HG02870 (cell line): ENCODE measurements around the gene METTL23.

ENCODE experiments used
- ATAC-seq: cut with Tn5 transposase; IDR thresholded peaks from one replicate; pipeline ENCODE4 v1.9.1; 2021; ENCODE audit warnings: mild to moderate bottlenecking, moderate library complexity; ENCODE audit not compliant: unreplicated experiment

METTL23 gene, protein sequence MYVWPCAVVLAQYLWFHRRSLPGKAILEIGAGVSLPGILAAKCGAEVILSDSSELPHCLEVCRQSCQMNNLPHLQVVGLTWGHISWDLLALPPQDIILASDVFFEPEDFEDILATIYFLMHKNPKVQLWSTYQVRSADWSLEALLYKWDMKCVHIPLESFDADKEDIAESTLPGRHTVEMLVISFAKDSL

DNA sequence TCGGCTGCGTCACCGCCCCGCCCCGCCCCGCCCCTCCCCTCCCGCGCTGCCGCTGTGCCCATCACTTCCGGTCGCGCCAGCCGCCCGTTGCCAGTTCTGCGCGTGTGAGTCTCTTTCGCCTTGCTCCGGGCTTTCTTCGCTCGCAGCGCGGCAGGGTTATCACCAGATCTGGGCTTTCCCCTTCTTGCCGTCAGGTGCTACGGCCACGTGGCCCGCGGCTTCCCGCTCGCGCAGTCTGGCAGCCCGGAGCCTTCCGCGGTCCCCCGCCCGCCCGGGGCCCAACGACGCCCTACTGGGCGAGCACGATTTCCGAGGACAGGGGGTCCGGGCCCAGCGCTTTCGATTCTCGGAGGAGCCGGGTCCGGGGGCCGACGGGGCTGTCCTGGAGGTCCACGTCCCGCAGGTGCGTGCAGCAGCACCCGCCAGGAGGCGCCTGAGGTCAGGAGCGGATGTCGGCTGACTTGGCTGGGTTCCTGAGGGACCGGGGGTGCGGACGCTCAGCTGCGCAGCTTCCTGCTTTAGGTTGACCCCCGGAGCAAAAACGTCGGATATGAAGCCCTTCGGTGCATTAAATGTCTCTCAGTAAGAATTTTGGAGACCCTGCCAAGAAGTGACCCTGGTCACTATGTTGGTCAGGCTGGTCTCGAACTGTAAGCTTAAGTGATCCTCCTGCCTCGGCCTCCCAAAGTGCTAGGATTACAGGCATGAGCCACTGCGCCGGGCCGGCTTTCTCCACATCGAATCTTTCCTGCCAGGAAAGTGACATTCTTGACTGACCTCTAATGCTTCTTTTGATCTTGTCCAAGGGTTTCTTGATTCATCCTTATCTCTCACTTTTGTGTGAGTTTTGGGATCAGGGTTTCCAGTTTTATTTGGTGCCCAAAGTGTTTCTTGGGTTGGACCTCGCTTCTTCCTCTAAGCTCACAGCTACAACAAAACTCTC is at the start of gene METTL23:
Gene METTL23 (plus strand): TSS at position 64 of the 943 bp plus-strand sequence. CDS start 2,872 bp downstream, outside the sequence.
- ATAC-seq = peak; percentile 31

DNA sequence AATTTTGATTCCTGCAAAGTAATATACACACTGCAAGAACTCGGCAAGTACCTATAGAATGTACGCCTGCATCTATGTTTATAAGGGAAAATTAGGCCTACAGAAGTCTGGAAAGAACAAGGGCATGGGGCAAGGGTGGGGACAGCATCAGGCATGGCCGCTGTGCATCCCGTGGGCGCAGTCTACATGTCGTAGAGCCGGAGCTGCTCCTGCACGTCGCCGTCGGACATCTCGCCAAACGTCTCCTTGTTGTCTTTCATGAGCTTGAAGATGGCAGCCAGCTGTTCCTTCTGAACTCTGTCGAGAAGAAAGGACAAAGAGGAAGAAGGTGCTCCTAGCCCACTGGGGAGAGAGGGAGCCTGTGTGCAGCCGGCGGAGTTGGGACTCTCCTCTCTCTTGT is 49.2 kb upstream of the METTL23 start:
- ATAC-seq = no peak

DNA sequence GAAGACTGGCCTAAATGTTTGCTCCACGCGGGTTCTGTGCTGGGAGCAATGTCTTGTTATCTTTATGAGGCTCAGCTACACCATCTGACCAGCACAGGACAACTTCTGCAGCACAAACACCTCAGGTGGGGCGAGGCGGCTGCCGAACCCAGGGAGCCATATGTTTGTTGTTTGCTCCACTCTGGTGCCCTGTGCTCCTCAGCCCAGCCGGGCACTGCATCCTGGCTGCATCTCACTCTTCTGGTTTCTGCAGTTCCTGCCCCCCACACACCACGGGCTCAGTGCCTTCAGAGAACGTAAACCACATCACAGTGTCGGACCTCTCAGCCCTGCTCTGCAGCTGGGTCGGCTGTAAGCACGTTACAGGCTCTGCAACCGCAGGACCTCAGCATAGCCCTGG is 48.3 kb upstream of the METTL23 start:
- ATAC-seq = no peak

DNA sequence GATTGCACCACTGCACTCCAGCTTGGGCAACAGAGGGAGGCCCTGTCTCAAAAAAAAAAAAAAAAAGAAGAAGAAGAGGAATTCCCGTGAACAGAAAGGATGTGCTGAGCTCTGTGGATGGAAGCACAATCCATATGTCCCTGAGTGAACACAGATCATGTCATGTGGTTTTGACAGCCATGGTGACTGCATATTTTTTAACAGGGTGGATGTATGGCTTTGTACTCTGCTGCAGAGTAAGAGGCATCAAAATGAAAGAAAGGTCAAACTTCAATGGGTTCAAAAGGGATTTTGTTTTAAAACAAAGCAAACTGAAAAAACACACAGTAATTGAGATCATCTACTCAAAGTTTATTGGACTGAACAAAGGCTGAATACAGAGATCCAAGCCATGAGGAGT is 47.4 kb upstream of the METTL23 start:
- ATAC-seq = no peak

DNA sequence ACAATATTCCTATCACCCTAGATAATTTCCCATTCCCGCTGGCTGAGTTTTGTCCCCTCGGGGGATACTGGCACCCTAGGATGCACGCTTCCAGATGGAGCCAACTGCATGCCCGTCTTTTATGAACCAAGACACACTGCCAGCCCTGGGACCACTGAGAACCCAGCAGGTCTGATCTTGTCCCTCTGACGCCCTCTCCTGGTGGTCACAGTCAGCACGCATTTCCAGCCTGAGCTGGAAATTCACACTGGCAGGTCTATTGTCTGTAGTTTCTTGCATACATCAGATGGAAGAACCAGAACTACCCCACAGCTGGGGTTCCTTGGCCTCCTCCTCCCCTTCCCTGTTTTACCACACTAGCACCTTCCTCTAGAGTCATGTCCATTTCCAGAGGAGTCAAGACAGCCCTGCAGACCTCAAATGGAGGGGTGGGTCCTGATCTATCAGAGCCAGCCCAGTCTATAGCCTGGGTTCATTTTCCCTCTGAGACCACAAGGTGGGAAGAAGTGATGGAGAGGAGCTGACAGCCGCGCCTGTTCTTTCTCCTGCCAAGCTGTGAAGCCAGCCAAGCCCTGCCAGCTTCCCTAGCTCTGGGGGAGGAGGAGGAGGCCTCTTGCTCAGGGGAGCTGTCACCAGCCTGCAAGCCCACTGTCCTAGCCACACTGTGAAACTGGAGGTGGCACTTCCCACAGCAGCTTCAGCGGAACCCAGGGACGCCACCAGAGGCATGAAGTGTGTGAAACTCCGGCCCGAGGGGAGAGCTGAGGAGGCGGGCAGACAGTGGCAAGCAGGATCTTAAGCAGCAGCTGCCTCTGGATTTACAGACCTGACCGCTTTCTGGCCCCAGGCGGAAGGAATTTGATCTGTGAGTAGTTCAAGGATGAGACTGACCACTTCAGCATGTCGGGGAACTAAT is 45.2 kb upstream of the METTL23 start:
- no peak for ATAC-seq

DNA sequence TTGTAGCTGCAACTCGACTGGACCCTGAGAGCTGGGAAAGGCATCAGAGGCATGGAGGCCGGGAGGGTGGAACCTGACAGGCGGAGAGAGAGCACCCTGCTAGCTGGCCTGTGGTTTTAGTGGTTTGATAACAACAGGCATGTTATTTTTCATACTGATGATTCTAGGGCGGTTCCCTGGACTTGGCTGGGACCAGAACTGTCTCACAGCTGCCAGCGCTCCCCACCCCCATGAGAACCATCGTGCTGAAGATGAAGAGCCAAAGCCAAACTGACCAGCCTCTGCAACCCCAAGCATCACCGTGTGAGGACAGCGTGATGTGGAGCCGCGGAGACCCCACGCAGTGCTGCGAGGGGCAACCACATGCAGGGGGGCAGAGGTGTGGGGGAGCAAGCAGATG is 44.3 kb upstream of the METTL23 start:
- ATAC-seq = no peak

DNA sequence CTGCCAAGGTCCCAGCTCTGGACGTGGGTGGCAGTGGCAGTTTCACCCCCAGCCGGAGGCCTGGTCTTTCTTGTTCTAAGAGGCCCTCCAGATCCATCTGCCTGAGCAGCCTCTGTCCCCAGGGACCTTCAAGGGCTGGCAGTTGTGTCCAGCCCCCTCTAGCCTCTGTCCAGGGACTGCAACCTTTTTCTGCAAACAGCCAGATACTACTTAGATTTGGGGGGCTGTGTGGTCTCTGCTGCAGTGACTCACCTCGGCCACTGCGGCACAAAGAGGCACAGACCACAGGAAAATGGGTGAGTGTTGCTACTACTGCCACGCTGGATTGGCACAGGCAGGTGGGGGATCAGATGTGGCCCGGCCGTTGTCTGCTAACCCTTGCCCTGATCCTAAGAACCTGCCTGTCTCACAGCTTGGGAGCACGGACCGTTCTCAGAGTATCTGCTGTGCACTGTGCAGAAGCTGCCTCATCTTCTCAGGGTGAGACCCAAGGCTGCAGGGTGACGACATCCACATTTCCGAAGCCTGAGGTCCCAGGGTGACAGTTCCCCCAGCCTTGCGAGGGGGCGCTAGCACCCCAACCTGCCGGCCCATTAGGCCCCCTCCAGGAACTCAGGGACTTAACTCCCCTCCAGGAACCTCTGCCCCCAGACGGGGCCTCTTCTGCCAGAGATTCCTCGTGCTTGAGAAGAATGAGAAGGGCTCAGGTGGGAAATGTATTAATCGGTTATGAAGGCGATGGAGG is 43.5 kb upstream of the METTL23 start:
- no peak for ATAC-seq

DNA sequence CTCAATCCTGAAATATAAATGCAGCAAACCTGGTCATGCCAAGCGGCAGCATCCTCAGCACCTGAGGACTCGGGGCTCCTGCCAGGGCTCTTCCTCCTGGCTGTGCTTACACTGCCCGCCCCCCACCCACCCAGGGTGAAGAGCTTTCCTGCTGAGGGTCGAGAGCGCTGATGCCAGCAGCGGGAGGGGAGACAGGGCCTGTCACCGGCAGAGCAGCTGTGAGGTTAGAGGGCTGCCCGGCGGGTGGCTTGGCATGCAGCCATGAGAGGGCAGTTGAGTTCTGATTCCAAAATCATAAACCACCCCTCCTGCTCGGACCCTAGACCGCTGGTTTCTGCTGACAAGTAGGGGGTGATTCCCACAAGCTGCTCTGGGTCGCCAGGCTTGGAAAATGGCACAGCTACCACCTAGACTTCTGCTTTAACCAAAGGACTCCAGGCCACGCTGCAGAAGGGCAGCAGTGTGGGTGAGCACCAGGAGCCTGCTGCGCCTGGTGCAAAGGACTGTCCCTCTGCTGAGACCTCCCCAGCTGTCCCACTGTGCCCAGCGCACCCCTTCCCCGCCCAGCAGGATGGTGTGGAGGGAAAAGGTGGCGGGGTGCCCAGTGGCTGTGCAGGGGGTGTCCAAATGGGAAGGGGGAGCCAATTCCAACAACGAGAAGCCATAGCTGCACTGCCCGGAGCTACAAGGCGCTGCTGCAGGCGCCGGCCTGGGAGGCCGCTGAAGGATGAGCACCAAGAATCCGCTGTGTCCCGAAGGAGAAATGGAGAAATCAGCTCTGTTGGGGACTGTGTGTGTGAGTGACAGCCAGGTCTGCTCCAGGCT is 42.5 kb upstream of the METTL23 start:
- no peak for ATAC-seq

DNA sequence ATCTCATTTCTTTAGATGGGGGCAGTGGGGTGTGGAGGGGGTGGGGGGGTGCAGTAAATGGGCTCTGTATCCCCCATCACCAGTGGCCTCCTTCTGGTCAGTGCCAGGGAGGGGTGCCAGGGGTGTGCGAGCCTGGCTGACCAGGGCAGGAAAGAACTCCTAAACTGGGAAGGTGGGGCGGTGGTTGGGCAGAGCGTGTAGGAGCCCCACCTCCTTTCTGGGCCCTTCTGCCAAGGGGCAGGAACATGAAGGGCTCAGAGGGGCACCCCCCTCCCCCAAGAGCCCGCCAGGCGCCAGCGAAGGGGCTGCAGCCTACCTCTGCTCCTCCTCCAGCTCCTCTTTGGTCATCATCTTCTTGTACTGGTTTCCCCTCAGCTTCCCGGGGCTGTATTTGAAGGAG is 41.9 kb upstream of the METTL23 start:
- no peak for ATAC-seq

DNA sequence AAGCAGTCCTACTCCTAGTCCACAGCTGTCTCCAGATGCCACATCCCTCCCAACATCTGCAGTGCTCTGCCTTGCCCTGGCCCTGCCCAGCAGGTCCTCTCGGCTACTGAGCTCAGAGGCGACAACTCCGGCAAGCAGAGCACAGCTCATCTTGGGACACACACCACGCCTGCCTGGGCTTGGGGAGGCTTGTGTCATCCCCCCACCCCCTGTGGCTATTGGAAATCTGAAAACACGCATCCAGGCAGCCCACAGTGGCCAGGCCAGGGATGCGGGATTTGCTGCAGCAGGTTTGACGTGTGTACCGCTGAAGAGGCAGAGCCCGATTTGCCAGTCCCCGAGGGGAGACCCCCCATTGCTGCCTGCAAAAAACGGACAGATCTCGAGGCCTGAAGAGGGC is 41.3 kb upstream of the METTL23 start:
- ATAC-seq = no peak

DNA sequence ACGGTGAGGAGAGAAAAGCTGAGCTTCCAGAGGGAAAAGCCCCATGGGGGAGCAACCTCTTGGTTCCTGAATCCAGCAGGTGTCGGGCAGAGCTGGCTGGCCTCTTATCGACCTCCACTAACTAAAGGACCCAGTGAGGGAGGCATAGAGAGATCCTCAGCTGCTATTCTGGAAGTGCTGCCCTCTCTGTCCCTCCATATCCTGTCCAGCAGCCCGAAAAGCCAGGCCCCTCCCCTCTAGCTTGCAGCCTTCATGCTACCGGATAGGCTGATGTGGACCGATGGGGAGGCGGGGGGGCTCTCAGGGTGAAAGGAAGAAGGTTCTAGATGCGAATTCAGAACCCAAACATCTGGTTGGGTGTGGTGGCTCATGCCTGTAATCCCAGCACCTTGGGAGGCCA is 40.8 kb upstream of the METTL23 start:
- no peak for ATAC-seq

DNA sequence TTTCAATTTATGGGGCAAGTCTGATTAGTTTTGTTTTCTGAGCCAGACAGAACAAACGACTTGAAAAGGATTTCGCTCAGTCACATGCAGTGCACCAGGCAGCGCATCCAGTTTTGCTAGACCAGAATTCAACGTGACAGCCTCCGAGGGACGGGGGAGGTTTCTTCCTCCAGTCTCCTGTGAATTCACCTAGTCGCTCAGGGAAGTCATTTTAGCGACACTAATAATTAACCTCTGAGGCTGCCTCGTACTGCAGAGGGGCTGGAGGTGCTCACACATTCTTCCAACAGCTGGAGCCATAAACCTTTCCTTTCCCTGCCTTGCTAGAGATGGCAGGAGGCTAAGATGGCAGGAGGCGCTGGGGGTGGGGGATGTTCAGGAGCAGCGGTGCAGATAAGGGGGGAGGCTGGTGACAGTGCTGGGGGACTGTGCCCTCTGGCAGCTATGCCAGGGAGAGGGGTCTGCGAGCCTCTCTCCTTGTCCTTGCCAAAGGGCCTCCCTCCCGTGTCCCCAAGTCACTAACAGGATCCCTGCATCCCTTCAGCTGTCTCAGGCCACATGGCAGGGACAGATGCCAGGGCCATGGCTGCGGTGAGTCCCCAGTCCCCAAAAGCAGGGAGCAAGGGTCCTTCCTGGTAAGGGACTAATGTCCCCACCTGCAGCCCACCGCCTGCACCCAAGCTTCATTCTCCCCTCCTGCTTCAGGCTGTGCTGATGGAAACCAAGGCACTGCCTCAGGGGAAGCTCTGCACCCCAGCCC is 39.9 kb upstream of the METTL23 start:
- no peak for ATAC-seq

DNA sequence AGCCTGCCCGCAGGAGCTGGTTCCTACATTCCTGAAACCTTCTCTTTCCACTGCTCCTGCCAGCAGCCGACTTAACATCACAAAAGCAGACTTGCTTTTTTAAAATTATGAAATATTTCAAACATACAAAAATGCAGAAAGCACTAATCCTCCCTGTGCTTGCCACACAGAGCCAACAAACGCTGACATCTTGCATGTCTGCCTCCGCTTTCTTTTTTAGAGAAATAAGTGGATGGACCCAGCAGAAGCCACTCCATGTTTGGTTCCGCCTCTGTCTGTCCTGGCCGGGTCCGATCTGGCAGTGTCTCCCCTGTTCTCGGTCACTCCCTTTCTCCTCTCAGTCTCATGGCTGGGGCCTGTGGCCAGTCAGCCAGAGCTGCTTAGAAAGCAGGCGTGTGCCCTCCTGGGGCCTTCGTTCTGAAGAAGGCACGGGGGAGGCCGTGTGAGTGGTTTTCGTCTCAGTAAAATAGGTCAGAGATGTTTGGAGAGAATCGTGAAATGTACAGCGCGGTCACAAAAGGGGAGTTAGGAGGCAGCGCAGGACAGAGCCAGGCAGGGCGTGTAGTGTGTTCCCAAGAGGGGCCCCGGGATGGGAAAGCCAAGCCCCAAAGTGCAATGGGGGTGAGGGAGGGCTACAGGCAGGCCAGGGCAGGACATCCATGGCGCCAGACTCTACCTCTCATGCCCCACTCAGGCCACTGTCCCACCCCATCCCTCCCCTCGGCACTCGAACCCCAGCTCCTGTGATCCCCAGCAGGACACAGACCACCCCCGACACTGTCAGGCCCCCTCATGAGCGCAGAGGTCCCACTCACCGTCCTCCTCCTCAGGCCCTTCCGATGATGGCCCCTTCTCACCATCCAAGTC is 39.1 kb upstream of the METTL23 start:
- no peak for ATAC-seq

DNA sequence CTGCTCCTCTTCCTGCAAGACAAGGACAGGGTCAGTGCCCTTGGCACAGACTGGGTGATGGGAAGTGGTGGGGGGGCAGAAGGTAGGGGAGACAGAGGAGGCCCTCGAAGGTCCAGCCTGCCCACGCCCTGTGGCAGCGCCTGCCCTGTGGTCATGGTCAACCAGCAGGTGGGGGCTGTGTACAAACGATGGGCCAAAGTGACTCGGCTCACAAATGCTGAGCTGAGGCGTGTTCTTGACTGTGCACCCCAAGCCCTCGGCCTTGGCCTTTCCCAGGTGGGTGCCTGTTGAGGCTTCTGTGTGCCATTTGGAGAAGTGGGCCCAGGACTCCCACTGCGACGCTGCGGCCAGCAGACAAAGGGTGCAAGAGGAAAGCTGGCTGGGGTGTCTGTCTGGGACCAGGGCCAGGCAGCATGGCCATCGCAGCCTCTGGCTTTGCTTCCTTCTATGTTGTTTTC is 38.4 kb upstream of the METTL23 start:
- ATAC-seq = no peak

DNA sequence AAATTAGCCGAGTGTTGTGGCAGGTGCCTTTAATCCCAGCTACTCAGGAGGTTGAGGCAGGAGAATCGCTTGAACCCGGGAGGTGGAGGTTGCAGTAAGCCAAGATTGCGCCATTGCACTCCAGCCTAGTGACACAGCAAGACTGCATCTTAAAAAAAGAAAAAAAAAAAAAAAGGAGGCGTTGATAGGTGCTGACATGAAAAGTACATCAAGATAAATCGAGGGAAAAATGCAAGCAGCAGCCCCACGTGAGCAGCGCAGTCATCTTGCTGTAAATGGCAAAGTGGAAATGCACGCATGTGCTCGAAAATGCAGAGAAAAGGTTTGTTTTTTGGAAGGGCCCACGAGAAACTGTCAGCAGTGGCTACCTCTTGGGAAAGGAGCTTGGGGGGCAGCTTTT is 36.8 kb upstream of the METTL23 start:
- no peak for ATAC-seq

DNA sequence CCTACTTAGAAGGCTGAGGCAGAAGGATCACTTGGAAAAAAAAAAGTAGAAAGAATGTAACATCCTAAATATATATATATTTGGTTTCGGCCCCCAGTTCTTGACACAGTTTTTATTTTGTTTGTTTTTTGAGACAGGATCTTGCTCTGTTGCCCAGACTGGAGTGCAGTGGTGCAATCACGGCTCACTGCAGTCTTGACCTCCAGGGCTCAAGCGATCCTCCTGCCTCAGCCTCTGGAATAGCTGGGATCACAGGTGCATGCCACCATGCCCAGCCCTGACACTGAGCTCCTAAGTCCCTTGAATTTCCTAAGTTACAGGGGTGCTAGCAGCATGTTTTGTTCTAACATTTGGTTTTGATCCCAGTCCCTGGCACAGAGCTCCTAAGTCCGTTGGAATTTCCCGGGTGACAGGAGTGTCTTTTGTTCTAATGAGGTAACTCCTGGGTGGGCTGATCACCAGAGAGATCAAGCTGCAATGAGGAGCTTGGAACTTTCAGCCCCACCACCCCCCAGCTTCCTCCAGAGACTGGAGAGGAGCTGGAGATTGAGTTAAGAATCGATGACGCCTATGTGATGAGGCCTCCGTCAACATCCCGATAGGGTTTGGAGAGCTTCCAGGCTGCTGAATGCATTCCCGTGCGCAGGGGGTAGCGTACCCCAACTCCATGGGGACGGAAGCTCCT is 35.9 kb upstream of the METTL23 start:
- ATAC-seq = no peak
